Neural cell (in vitro differentiated cells): ENCODE data around the gene ALX4. TPM values are rescaled to one million over a fixed set of nuclear protein-coding genes. Genes with fewer than 3 reads are reported as not detected.

ENCODE experiments used
- H2AFZ ChIP-seq: fragments of 200-600, 300-800 bp; sonication (generic), shearing (Covaris generic); 2 replicates; pipeline ENCODE4 v1.6.0; 2014; ENCODE audit warnings: low read depth, mild to moderate bottlenecking, antibody characterized with exemption, low read length, moderate library complexity
- H3F3A ChIP-seq: fragments of 200-600 bp; shearing (Covaris generic); 2 replicates; pipeline ENCODE4 v1.6.1; 2016; ENCODE audit warnings: mild to moderate bottlenecking, moderate library complexity, mixed read lengths, antibody characterized with exemption, low read length; ENCODE audit not compliant: insufficient read depth, poor library complexity, severe bottlenecking
- H3K27ac ChIP-seq: fragments of 200-600, 300-800 bp; sonication (generic), shearing (Covaris generic); 2 replicates; pipeline ENCODE4 v1.5.1; 2014; ENCODE audit warnings: mild to moderate bottlenecking, low read length, moderate library complexity
- H3K27me3 ChIP-seq: fragments of 300-800, 200-600 bp; sonication (generic), shearing (Covaris generic); 2 replicates; pipeline ENCODE4 v1.6.0; 2014; ENCODE audit warnings: mild to moderate bottlenecking, low read depth, low read length, moderate library complexity; ENCODE audit not compliant: insufficient read depth
- H3K36me3 ChIP-seq: fragments of 300-800, 200-600 bp; sonication (generic), shearing (Covaris generic); 2 replicates; pipeline ENCODE4 v1.5.1; 2014; ENCODE audit warnings: mild to moderate bottlenecking, antibody characterized with exemption, low read length, moderate library complexity; ENCODE audit not compliant: insufficient read depth
- H3K4me2 ChIP-seq: fragments of 300-800, 200-600 bp; sonication (generic), shearing (Covaris generic); 2 replicates; pipeline ENCODE4 v1.6.0; 2014; ENCODE audit warnings: mild to moderate bottlenecking, low read length
- H3K4me3 ChIP-seq: fragments of 300-800, 200-600 bp; sonication (generic), shearing (Covaris generic); 2 replicates; pipeline ENCODE4 v1.5.1; 2014; ENCODE audit warnings: mild to moderate bottlenecking, low read length, moderate library complexity
- H3K79me2 ChIP-seq: fragments of 200-600 bp; shearing (Covaris generic); replicated peaks from 2 replicates; pipeline ENCODE4 v1.6.0; 2014; ENCODE audit warnings: mild to moderate bottlenecking, low read length, moderate library complexity; ENCODE audit not compliant: insufficient read depth
- H3K9ac ChIP-seq: fragments of 300-800, 200-600 bp; sonication (generic), shearing (Covaris generic); 2 replicates; pipeline ENCODE4 v1.6.1; 2016; ENCODE audit warnings: mild to moderate bottlenecking, low read length, mixed read lengths
- H3K9me2 ChIP-seq: fragments of 200-600 bp; shearing (Covaris generic); 2 replicates; pipeline ENCODE4 v1.6.1; 2016; ENCODE audit warnings: mild to moderate bottlenecking, low read length, mixed read lengths; ENCODE audit not compliant: insufficient read depth
- H3K9me3 ChIP-seq: fragments of 200-600, 300-800 bp; sonication (generic), shearing (Covaris generic); 2 replicates; pipeline ENCODE4 v1.6.1; 2016; ENCODE audit warnings: mild to moderate bottlenecking, mixed run types, low read length, moderate library complexity, mixed read lengths
- H4K20me1 ChIP-seq: fragments of 200-600 bp; shearing (Covaris generic); 2 replicates; pipeline ENCODE4 v1.6.1; 2016; ENCODE audit warnings: mild to moderate bottlenecking, mixed run types; ENCODE audit not compliant: insufficient read depth
- EP300 ChIP-seq: fragments of 450-650 bp; conservative IDR thresholded peaks from 2 replicates; pipeline ENCODE4 v1.6.1; 2014; ENCODE audit warnings: antibody characterized with exemption, mild to moderate bottlenecking, moderate library complexity; ENCODE audit not compliant: poor library complexity, severe bottlenecking
- EZH2 ChIP-seq: fragments of 200-600, 300-800 bp; shearing (Covaris generic), sonication (generic); IDR thresholded peaks from 2 replicates; pipeline ENCODE4 v1.6.1; 2014; ENCODE audit warnings: antibody characterized with exemption, low read length, borderline replicate concordance, mild to moderate bottlenecking; ENCODE audit not compliant: insufficient read depth, poor library complexity, severe bottlenecking
- MXI1 ChIP-seq: fragments of 450-650 bp; conservative IDR thresholded peaks from 2 replicates; pipeline ENCODE4 v1.6.1; 2014; ENCODE audit warnings: antibody characterized with exemption, mild to moderate bottlenecking; ENCODE audit not compliant: poor library complexity, severe bottlenecking
- POLR2AphosphoS5 ChIP-seq: IDR thresholded peaks from 2 replicates; pipeline ENCODE4 v1.6.1; 2012
- RAD21 ChIP-seq: fragments of 450-650 bp; conservative IDR thresholded peaks from 2 replicates; pipeline ENCODE4 v1.6.1; 2014; ENCODE audit warnings: antibody characterized with exemption, mild to moderate bottlenecking, moderate library complexity
- REST ChIP-seq: IDR thresholded peaks from 2 replicates; pipeline ENCODE4 v1.6.1; 2012; ENCODE audit warnings: borderline replicate concordance
- SMC3 ChIP-seq: fragments of 450-650 bp; conservative IDR thresholded peaks from 2 replicates; pipeline ENCODE4 v1.6.1; 2014; ENCODE audit warnings: antibody characterized with exemption, mild to moderate bottlenecking, moderate library complexity; ENCODE audit not compliant: poor library complexity
- TAF1 ChIP-seq: IDR thresholded peaks from 2 replicates; pipeline ENCODE4 v1.6.1; 2012; ENCODE audit warnings: low read depth
- polyA plus RNA-seq: library from polyadenylated mRNA; depleted of rRNA; stranded (reverse); fragments of >200 nt; gene quantifications from 2 replicates; pipeline ENCODE4 v1.2.3, GENCODE V29; 2014
- TF ChIP-seq, protein P1 (sequence below): fragments of 450-650 bp; IDR thresholded peaks from 2 replicates; pipeline ENCODE4 v1.5.1; 2014; ENCODE audit warnings: antibody characterized with exemption, mild to moderate bottlenecking, moderate library complexity; ENCODE audit not compliant: poor library complexity, severe bottlenecking

The ALX4 gene
- polyA plus RNA-seq, 1 donor from 2014 or later: not detected

- Histone ChIP-seq H2AFZ (no peak overlapping the region), H3K4me3 (no peak overlapping the region), H3F3A (no peaks in the 10 kb centered on the region), H3K4me2 (no peak overlapping the region), H3K79me2 (no peaks in the 10 kb centered on the region), H3K27ac (no peak overlapping the region), H3K27me3 (peaks cover 60% of the 10 kb centered on the region), H3K9ac (no peak overlapping the region), H3K9me2 (no peaks in the 10 kb centered on the region), H4K20me1 (no peaks in the 10 kb centered on the region), H3K36me3 (no peaks in the 10 kb centered on the region), H3K9me3 (no peaks in the 10 kb centered on the region)
- no peak for TF ChIP-seq RAD21
- no peak for TF ChIP-seq TAF1
- TF ChIP-seq, protein P1, sequence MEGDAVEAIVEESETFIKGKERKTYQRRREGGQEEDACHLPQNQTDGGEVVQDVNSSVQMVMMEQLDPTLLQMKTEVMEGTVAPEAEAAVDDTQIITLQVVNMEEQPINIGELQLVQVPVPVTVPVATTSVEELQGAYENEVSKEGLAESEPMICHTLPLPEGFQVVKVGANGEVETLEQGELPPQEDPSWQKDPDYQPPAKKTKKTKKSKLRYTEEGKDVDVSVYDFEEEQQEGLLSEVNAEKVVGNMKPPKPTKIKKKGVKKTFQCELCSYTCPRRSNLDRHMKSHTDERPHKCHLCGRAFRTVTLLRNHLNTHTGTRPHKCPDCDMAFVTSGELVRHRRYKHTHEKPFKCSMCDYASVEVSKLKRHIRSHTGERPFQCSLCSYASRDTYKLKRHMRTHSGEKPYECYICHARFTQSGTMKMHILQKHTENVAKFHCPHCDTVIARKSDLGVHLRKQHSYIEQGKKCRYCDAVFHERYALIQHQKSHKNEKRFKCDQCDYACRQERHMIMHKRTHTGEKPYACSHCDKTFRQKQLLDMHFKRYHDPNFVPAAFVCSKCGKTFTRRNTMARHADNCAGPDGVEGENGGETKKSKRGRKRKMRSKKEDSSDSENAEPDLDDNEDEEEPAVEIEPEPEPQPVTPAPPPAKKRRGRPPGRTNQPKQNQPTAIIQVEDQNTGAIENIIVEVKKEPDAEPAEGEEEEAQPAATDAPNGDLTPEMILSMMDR: no peak
- TF ChIP-seq REST: no peak
- no peak for TF ChIP-seq EP300
- no peak for TF ChIP-seq EZH2
- no peak for TF ChIP-seq MXI1
- TF ChIP-seq POLR2AphosphoS5: no peak
- no peak for TF ChIP-seq SMC3
These were observed 28.1 kb upstream of the ALX4 start for GRCh38 chr11:44338026-44338425.

DNA sequence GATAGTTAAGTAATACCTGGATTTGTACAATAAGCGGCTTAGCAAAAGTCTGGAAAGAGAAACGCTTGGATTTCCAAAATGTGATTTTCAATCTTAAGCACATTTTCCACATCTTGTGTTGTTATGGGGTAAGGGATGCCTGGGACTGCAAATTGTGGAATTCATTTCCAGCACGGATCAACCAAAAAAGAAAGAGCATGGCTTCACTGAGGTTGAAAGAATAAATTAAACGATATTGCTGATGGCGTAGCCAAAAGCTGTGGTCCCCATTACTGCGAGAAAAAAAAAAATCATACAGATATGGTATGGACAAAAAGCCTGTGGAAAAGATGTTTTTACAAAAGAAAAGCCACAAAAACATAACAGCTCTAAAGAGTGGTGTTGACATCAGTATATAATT, 26.0 kb upstream of the ALX4 start:
- Histone ChIP-seq H3K79me2 (no peaks in the 10 kb centered on the region), H3K27me3 (peaks cover 60% of the 10 kb centered on the region), H3K27ac (no peak overlapping the region), H3K9ac (no peak overlapping the region), H2AFZ (no peak overlapping the region), H4K20me1 (no peaks in the 10 kb centered on the region), H3K4me3 (no peak overlapping the region), H3K9me3 (no peaks in the 10 kb centered on the region), H3F3A (no peaks in the 10 kb centered on the region), H3K4me2 (no peak overlapping the region), H3K9me2 (no peaks in the 10 kb centered on the region), H3K36me3 (no peaks in the 10 kb centered on the region)
- TF ChIP-seq EZH2 (no peak), SMC3 (no peak), POLR2AphosphoS5 (no peak)
